NCI-H2227 treated with DMSO at 0.1 percent for 48 hours (cell line): ENCODE measurements around the gene EGFR.
"Not testable (repeated sequence)": the region's sequence is repeated elsewhere in the genome, so short reads cannot be mapped to it uniquely, and the experiment has no call there.

ENCODE experiments used
- DNase-seq: peaks from one replicate; lab custom pipeline; 2025; lab: John Stamatoyannopoulos, UW

EGFR gene

DNA sequence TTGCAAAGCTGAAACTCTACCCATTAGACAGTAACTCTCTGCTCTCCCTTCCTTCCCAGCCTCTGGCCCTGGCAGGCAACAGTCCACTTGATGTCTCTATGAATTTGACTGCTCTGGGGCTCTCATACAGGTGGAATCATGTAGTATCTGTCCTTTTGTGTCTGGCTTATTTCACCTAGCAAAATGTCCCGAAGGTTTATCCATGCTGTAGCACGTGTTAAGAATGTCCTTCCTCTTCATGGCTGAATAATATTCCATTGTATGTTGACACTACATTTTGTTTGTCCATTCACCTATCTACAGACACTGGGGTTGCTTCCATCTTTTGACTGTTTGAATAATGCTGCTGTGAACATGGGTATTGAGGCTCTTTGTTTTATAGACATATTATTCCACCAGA lies 128.9 kb downstream of the EGFR start:
- DNase-seq: no peak

- no peak for DNase-seq
Measured at GRCh38 chr7:55148571-55148970, 129.8 kb downstream of the EGFR start.

DNA sequence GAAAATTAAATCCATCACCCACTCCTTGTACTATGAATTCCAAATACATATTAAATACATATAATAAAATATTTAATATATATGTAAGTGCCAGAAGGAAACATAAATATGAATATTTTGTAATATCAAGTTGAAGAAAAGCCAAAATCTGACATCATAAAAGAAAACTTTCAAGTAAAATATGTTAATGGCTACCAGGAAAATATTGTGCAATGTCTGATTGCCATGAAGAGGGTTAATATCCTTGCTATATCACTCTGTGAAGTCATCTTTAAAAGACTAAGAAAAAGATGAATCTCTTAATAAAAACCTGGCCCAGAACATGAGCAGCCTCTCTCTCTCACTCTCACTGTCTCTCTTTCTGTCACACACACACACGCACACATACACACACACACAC lies 130.2 kb downstream of the EGFR start:
- DNase-seq: no peak

- no peak for DNase-seq
Measured at GRCh38 chr7:55150166-55150565, 131.3 kb downstream of the EGFR start.

DNA sequence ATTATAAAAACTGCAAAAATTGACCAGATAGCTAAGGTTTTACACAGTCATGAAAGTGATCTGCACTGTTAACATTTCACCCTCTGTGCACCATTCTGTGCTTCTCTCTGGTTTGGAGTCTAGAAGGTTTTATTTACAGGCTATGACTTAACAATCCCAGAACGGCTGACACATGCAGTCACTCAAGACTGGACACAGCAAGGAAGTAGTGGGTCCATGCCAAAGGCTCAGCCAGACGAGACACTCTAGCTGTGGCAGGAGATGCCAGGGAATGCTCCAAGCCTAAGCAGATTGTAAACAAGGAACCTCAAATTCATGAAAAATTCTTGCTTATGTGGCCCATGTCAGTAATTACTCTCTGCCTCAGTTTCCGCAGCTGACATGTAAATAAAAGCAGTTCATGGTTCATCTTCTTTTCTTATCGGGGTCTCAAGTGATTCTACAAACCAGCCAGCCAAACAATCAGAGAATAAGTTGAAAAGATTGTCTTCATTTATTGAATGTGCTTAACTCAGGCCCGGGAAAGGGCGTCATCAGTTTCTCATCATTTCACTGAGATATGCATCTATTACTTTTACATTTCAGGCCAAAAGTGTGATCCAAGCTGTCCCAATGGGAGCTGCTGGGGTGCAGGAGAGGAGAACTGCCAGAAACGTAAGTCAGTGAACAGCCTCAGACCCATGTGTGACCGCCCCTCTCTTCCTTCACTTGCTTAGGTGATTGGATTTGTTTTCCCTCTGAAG lies 132.1 kb downstream of the EGFR start:
- no peak for DNase-seq

DNA sequence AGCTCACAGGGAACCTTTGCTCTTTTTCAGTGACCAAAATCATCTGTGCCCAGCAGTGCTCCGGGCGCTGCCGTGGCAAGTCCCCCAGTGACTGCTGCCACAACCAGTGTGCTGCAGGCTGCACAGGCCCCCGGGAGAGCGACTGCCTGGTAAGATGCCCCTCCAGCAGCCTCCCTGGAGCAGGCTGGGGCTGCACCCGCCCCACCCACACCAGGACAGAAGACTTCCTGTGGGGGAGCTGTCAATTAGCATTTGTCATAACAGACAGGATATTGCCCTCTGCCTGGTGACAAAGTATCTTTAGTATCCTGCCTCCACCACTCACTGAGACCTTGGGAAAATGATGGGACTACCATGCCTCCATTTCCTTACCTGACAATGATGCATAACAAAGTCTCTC lies 133.7 kb downstream of the EGFR start:
- no peak for DNase-seq

DNA sequence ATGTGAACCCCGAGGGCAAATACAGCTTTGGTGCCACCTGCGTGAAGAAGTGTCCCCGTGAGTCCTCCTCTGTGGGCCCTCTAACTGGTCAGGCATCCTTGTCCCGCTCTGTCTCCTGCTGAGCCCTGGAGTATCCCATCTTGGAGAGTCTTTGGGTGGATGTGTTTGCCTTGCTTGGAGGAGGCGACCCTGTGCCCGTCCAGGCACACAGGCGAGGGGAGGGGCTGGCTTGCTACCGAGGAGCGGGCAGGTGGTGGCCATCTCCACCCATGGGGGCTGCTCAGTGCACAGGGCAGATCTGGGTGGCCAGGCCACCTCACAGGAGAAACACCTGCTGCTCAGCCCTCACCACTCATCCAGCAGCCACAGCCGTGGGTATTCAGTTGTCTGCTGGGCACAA lies 135.3 kb downstream of the EGFR start:
- no peak for DNase-seq

GRCh38 chr7:55155351-55156117 lies 136.7 kb downstream of the EGFR start:
- no peak for DNase-seq

GRCh38 chr7:55156919-55157763 lies 138.3 kb downstream of the EGFR start:
- peak; percentile 16 for DNase-seq

GRCh38 chr7:55157764-55158105 lies 138.9 kb downstream of the EGFR start:
- no peak for DNase-seq

- DNase-seq: no peak
Measured at GRCh38 chr7:55158541-55159382, 139.9 kb downstream of the EGFR start.

GRCh38 chr7:55160539-55160938 lies 141.7 kb downstream of the EGFR start:
- DNase-seq: no peak

DNA sequence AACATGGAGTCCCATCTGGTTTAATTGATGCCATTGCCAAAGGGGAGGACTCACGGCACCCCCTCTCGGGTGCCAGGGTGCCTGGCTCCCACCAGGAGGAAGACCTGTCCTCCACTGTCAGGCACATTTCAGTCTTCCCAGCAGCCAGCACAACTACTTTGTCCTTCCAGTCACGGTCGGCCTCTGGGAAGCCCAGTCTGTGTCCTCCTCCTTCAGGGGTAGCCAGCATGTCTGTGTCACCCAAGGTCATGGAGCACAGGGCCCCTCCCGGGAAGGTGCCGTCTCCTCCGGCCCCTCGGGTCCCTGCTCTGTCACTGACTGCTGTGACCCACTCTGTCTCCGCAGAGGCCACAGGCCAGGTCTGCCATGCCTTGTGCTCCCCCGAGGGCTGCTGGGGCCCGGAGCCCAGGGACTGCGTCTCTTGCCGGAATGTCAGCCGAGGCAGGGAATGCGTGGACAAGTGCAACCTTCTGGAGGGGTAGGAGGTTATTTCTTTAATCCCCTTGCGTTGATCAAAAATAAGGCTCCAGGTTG lies 142.4 kb downstream of the EGFR start:
- DNase-seq: no peak

DNA sequence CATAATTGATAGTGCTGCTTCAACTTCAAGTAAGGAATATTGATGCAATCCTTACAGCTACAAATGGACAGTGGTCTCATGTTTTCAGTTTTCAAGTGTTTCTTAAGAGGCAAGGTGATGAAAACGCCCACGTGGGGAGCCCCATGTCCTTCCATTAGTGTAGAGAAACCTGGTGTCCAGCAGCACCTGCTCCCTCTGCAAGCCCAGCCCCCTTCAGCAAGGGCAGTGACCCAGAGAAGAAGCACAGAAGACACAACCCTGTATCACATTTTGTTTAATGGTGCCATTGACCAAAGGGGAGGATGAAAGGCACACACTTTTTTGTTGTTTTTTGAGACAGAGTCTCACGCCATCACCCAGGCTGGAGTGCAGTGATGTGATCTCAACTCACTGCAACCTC lies 143.7 kb downstream of the EGFR start:
- DNase-seq: no peak

DNA sequence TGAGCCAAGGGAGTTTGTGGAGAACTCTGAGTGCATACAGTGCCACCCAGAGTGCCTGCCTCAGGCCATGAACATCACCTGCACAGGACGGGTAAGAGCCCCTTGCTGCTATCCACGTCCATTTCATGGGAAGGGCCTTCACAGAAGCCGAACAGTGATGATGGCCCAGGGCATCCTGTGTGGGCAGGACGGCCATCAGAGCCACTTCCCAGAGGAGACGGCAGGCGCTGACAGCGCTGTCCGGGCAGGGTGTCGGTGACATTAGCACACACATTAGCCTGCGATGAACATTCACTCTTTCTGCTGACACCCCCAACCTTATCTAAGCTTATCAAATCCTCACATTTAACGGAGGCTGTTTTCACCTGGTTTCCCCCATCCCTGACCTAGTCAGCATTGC lies 144.9 kb downstream of the EGFR start:
- DNase-seq: no peak

- DNase-seq: no peak
Measured at GRCh38 chr7:55164527-55164926, 145.7 kb downstream of the EGFR start.

DNA sequence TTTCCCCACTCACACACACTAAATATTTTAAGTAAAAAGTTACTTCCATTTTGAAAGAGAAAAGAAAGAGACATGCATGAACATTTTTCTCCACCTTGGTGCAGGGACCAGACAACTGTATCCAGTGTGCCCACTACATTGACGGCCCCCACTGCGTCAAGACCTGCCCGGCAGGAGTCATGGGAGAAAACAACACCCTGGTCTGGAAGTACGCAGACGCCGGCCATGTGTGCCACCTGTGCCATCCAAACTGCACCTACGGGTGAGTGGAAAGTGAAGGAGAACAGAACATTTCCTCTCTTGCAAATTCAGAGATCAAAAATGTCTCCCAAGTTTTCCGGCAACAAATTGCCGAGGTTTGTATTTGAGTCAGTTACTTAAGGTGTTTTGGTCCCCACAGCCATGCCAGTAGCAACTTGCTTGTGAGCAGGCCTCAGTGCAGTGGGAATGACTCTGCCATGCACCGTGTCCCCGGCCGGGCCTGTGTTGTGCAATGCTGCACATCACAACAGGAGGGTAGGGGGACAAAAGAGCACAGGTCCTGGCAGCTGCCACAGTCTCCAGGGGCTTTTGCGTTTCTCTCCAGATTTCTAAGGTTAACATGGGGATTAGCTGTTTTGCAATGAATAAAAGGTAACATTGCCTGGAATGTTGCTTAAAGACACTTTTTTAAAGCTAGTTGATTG lies 146.5 kb downstream of the EGFR start:
- no peak for DNase-seq

- DNase-seq: not testable (repeated sequence)
Measured at GRCh38 chr7:55167296-55167695, 148.5 kb downstream of the EGFR start.

DNA sequence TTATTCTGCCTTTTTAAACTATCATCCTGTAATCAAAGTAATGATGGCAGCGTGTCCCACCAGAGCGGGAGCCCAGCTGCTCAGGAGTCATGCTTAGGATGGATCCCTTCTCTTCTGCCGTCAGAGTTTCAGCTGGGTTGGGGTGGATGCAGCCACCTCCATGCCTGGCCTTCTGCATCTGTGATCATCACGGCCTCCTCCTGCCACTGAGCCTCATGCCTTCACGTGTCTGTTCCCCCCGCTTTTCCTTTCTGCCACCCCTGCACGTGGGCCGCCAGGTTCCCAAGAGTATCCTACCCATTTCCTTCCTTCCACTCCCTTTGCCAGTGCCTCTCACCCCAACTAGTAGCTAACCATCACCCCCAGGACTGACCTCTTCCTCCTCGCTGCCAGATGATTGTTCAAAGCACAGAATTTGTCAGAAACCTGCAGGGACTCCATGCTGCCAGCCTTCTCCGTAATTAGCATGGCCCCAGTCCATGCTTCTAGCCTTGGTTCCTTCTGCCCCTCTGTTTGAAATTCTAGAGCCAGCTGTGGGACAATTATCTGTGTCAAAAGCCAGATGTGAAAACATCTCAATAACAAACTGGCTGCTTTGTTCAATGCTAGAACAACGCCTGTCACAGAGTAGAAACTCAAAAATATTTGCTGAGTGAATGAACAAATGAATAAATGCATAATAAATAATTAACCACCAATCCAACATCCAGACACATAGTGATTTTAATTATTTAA lies 151.7 kb downstream of the EGFR start:
- DNase-seq: no peak

- no peak for DNase-seq
Measured at GRCh38 chr7:55171157-55171556, 152.3 kb downstream of the EGFR start.
